Tibial artery (tissue), 4 donors: ENCODE measurements around the gene SAMD14.

Experiments
- DNase-seq, 2 donors: peaks; one replicate each; pipeline ENCODE4 v3.0.0-alpha.2; 2019
- H3K27ac ChIP-seq, 2 donors: fragments of 200-600 bp; sonication (generic) in 1 of 2; 1 replicate in 1 of 2; 2 replicates in 1 of 2; pipeline ENCODE4 v1.5.1; 2018 to 2019; ENCODE audit warnings: mild to moderate bottlenecking in 1 of 2
- H3K27me3 ChIP-seq, 2 donors: fragments of 200-600 bp; sonication (generic) in 1 of 2; one replicate each; pipeline versions ENCODE4 v1.5.1 to v1.6.0; 2016 to 2019
- H3K36me3 ChIP-seq, 3 donors: fragments of 200-600 bp; sonication (generic) in 2 of 3; one replicate each; pipeline ENCODE4 v1.5.1; 2016 to 2019; ENCODE audit warnings: mild to moderate bottlenecking in 2 of 3
- H3K4me1 ChIP-seq, 4 donors: fragments of 200-600 bp; sonication (generic) in 2 of 4; 1 replicate in 3 of 4; 2 replicates in 1 of 4; pipeline ENCODE4 v1.5.1; 2016 to 2019
- H3K4me3 ChIP-seq, 2 donors: fragments of 200-600 bp; sonication (generic) in 1 of 2; 1 replicate in 1 of 2; 2 replicates in 1 of 2; pipeline ENCODE4 v1.5.1; 2018 to 2019; ENCODE audit warnings: mild to moderate bottlenecking in 2 of 2
- H3K9me3 ChIP-seq, 3 donors: fragments of 200-600 bp; sonication (generic) in 1 of 3; one replicate each; pipeline ENCODE4 v1.5.1; 2016 to 2019
- CTCF ChIP-seq, 2 experiments: fragments of 200-600 bp in 1 of 2; fragments of 450-650 bp in 1 of 2; IDR thresholded peaks; one replicate each; pipeline ENCODE4 v1.5.1; 2017 to 2019; ENCODE audit warnings: antibody characterized with exemption in 2 of 2, mild to moderate bottlenecking in 1 of 2, moderate library complexity in 1 of 2
- intact Hi-C: fragments of 100-400 bp; cut with DNase I; formaldehyde crosslinking; loops from one replicate; pipeline ENCODE4 v1.15.0; 2023; ENCODE audit warnings: low total_unique reads

The SAMD14 gene

DNA sequence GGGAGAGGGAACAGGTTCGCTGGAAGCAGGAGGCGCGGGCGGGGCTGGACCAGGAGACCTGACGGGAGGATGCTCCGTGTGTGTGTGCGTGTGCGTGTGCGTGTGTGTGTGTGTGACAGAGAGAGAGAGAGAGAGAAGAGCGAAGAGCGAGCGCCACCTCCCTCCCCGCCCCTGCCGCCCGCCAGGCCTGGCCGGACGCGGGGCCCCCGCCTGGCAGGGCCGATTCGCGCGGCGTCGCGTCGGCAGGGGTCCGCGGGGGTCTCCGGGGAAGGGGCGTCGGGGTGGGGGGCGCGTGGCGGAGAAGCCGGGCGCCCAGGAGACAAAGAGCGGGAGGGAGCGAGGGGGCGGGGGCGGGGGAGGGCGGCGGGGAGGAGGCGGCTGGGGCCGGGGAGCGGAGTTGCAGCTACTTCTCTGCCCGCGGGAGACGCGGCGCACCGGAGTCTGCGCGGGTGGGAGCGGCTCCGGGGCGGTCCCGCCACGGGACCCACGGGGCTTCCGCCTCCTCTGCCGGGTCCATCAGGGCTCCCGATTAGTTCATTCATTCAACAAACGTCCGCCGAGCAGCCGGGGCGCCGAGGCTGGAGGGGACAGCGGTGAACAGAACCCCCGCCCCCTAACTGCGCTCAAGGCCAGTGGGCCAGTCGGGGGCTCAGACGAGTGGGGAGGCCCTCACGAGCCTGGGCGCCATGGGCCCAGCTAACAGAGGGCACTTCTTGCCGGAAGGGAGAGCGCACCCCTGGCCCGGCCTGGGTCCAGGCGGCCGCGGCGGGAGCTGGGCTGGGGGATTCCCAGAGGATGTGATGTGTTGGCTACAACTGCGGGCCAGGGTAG lies at the start of gene SAMD14:
Gene SAMD14, minus strand, starts transcription at position 433 of the 831 bp plus-strand sequence. CDS start 5,201 bp downstream, outside the sequence.
- peak in 1 of 2 donors; percentile 78 for DNase-seq
- H3K27me3 ChIP-seq, result peaks cover 0 to 4% of the 10 kb centered on the region in 2 donors
- intact Hi-C loops, result no loop called here

DNA sequence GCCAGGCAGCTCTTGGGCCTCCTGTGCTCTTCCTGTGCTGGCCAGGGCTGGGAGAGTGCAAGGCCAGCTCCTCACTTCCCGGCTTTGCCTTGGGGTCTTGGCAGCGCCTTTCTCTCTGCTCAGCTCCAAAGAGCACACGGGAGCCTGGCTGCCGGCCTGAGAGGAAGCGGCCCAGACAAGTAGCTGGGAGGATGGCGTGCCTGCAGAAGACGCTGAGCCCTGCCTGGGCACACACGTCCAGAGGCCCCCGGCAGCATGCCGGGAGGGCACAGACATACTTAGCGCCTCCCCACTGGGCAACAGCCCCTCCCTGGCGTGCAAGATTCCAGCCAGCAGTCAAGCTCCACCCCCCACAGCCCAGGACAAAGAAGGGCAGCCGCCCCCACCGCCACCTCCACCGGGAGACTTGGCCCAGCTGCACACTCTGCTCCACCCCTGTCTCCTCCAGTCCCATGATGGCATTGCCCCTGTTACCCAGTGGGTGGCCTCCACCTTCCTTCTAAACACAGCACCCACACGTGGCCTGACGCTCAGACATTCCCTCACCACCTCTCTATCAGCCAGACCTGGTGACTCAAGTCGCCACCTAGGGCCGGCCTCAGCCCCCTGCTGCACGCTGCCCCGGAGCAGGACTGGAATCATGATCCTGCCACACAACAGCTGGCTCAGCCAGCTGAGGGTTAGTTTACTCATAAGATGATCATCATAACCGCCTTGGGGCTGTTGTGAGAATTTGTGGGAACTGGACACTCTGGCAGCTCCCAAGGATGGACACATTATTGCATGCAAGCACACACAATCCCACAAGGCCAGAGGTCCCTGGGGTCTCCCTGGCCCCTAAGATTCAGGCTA lies 48.2 kb upstream of the SAMD14 start:
- intact Hi-C loops, result no loop called here
- Histone ChIP-seq H3K36me3 (peaks cover 0 to 4% (median 0%) of the 10 kb centered on the region in 3 donors), H3K27me3 (no peaks in the 10 kb centered on the region), H3K9me3 (no peaks in the 10 kb centered on the region), H3K27ac (peak overlapping the region; percentile 98 to 99), H3K4me1 (peaks cover 0 to 55% (median 49%) of the 10 kb centered on the region in 4 donors), H3K4me3 (peak overlapping the region in 1 of 2 donors; percentile 19)
- TF ChIP-seq CTCF (IDR thresholded peaks at IDR 0.05), result peak; percentile 40 to 51
- peak; percentile 84 to 97 for DNase-seq

More for the DNA sequence above, at the start of gene SAMD14:
- H3K36me3 ChIP-seq, result peaks cover 0 to 9% (median 4%) of the 10 kb centered on the region in 3 donors
- H3K4me1 ChIP-seq, result peaks cover 0 to 56% (median 49%) of the 10 kb centered on the region in 4 donors
- no peak for TF ChIP-seq CTCF (IDR thresholded peaks at IDR 0.05)
- H3K27ac ChIP-seq, result peak within 1 kb of the TSS; percentile 52 to 62
- peak within 1 kb of the TSS; percentile 50 to 59 for H3K4me3 ChIP-seq
- H3K9me3 ChIP-seq, result no peaks in the 10 kb centered on the region

- H3K4me3 ChIP-seq, result no peak overlapping the region
- intact Hi-C loops, result no loop called here
- H3K27me3 ChIP-seq, result no peaks in the 10 kb centered on the region
Measured at GRCh38 chr17:50177476-50177875, 47.5 kb upstream of the SAMD14 start.

GRCh38 chr17:50176559-50177357 lies 46.8 kb upstream of the SAMD14 start:
- peak; percentile 18 to 34 for TF ChIP-seq CTCF (IDR thresholded peaks at IDR 0.05)
- Histone ChIP-seq H3K27me3 (no peaks in the 10 kb centered on the region), H3K9me3 (no peaks in the 10 kb centered on the region), H3K27ac (peak overlapping the region; percentile 98 to 99), H3K4me1 (peaks cover 0 to 59% (median 55%) of the 10 kb centered on the region in 4 donors), H3K36me3 (peaks cover 0 to 5% (median 4%) of the 10 kb centered on the region in 3 donors), H3K4me3 (no peak overlapping the region)
- intact Hi-C loops, result no loop called here
- DNase-seq, result no peak

More at GRCh38 chr17:50177476-50177875, 47.5 kb upstream of the SAMD14 start:
- no peak for TF ChIP-seq CTCF (IDR thresholded peaks at IDR 0.05)
- peaks cover 0 to 4% (median 0%) of the 10 kb centered on the region in 3 donors for H3K36me3 ChIP-seq
- H3K4me1 ChIP-seq, result peaks cover 0 to 59% (median 55%) of the 10 kb centered on the region in 4 donors
- peak overlapping the region; percentile 98 to 99 for H3K27ac ChIP-seq
- no peak for DNase-seq
- no peaks in the 10 kb centered on the region for H3K9me3 ChIP-seq
